Head of caudate nucleus (tissue), 42 donors: ENCODE results near the gene GPC3.
"Not testable (repeated sequence)": the region's sequence is repeated elsewhere in the genome, so short reads cannot be mapped to it uniquely, and the experiment has no call there.

Experiments
- DNase-seq, 42 donors: peaks; one replicate each; pipeline versions ENCODE4 v3.0.0 to v3.0.0-alpha.2; 2020 to 2021; ENCODE audit warnings: mixed read lengths in 7 of 42
- intact Hi-C: fragments of 100-400 bp; cut with DNase I; formaldehyde crosslinking; loops from one replicate; pipeline ENCODE4 v1.15.0; 2022

Gene GPC3

GRCh38 chrX:134000260-134001245 is 15.2 kb upstream of the GPC3 start:
- intact Hi-C loops, result no loop called here
- no peak for DNase-seq

- DNase-seq, result no peak
- intact Hi-C loops, result no loop called here
Measured at GRCh38 chrX:133999031-133999705, 13.8 kb upstream of the GPC3 start.

GRCh38 chrX:133995759-133996158 is 10.4 kb upstream of the GPC3 start:
- DNase-seq, result no peak
- intact Hi-C loops, result no loop called here

GRCh38 chrX:133994576-133994975 is 9.2 kb upstream of the GPC3 start:
- intact Hi-C loops, result no loop called here
- no peak for DNase-seq

- no peak for DNase-seq
- intact Hi-C loops, result no loop called here
Measured at GRCh38 chrX:133992882-133993281, 7.5 kb upstream of the GPC3 start.

GRCh38 chrX:133991814-133992213 is 6.4 kb upstream of the GPC3 start:
- intact Hi-C loops, result no loop called here
- no peak for DNase-seq

GRCh38 chrX:133991057-133991456 is 5.7 kb upstream of the GPC3 start:
- DNase-seq, intact Hi-C loops: not testable (repeated sequence)

- no peak for DNase-seq
- intact Hi-C loops, result no loop called here
Measured at GRCh38 chrX:133989993-133990392, 4.6 kb upstream of the GPC3 start.

- intact Hi-C loops, result no loop called here
- no peak for DNase-seq
Measured at GRCh38 chrX:133989490-133989889, 4.1 kb upstream of the GPC3 start.

- no peak for DNase-seq
- intact Hi-C loops, result no loop called here
Measured at GRCh38 chrX:133988010-133988409, 2.6 kb upstream of the GPC3 start.

- no peak for DNase-seq
- intact Hi-C loops, result no loop called here
Measured at GRCh38 chrX:133987188-133987587, 1.8 kb upstream of the GPC3 start.

- intact Hi-C loops, result no loop called here
- DNase-seq, result peak in 1 of 42 donors; percentile 2
Measured at GRCh38 chrX:133985967-133986683, 731 bp upstream of the GPC3 start.

GRCh38 chrX:133984857-133985163 is 584 bp downstream of the GPC3 start:
- intact Hi-C loops, result no loop called here
- DNase-seq, result no peak

GRCh38 chrX:133983974-133984845 is 1.2 kb downstream of the GPC3 start:
- no peak for DNase-seq
- intact Hi-C loops, result no loop called here

GRCh38 chrX:133983256-133983973 is 2.0 kb downstream of the GPC3 start:
- no peak for DNase-seq
- intact Hi-C loops, result no loop called here

GRCh38 chrX:133981924-133982323 is 3.5 kb downstream of the GPC3 start:
- intact Hi-C loops, result no loop called here

GRCh38 chrX:133980832-133981588 is 4.4 kb downstream of the GPC3 start:
- no peak for DNase-seq
- intact Hi-C loops, result no loop called here

More at GRCh38 chrX:133981924-133982323, 3.5 kb downstream of the GPC3 start:
- no peak for DNase-seq

- intact Hi-C loops, result no loop called here
- DNase-seq, result no peak
Measured at GRCh38 chrX:133980406-133980805, 5.0 kb downstream of the GPC3 start.
